GM19025 (cell line): ENCODE data around the gene LYVE1.

Source experiments
- ATAC-seq: cut with Tn5 transposase; IDR thresholded peaks from one replicate; pipeline ENCODE4 v1.9.1; 2021; ENCODE audit warnings: mild to moderate bottlenecking, low read depth, moderate library complexity; ENCODE audit not compliant: unreplicated experiment

The LYVE1 gene

GRCh38 chr11:10594407-10594806 lies 25.9 kb upstream of the LYVE1 start:
- no peak for ATAC-seq

GRCh38 chr11:10592331-10592730 lies 23.9 kb upstream of the LYVE1 start:
- no peak for ATAC-seq

- ATAC-seq: no peak
Observed at GRCh38 chr11:10591741-10592140, 23.3 kb upstream of the LYVE1 start.

- ATAC-seq: no peak
Observed at GRCh38 chr11:10590218-10590915, 21.9 kb upstream of the LYVE1 start.

- ATAC-seq: no peak
Observed at GRCh38 chr11:10588904-10589303, 20.4 kb upstream of the LYVE1 start.

- no peak for ATAC-seq
Observed at GRCh38 chr11:10587995-10588394, 19.5 kb upstream of the LYVE1 start.

GRCh38 chr11:10587388-10587787 lies 18.9 kb upstream of the LYVE1 start:
- no peak for ATAC-seq

- ATAC-seq: no peak
Observed at GRCh38 chr11:10584071-10584501, 15.6 kb upstream of the LYVE1 start.

- no peak for ATAC-seq
Observed at GRCh38 chr11:10581481-10582019, 13.1 kb upstream of the LYVE1 start.

- ATAC-seq: no peak
Observed at GRCh38 chr11:10580623-10581022, 12.2 kb upstream of the LYVE1 start.

GRCh38 chr11:10579700-10580099 lies 11.2 kb upstream of the LYVE1 start:
- ATAC-seq: no peak

GRCh38 chr11:10576035-10576398 lies 7.6 kb upstream of the LYVE1 start:
- ATAC-seq: no peak

- no peak for ATAC-seq
Observed at GRCh38 chr11:10575346-10576034, 7.0 kb upstream of the LYVE1 start.

GRCh38 chr11:10573556-10573955 lies 5.1 kb upstream of the LYVE1 start:
- ATAC-seq: no peak

- no peak for ATAC-seq
Observed at GRCh38 chr11:10573028-10573427, 4.6 kb upstream of the LYVE1 start.

- ATAC-seq: no peak
Observed at GRCh38 chr11:10572533-10572932, 4.1 kb upstream of the LYVE1 start.

GRCh38 chr11:10567446-10567845 lies 1.0 kb downstream of the LYVE1 start:
- ATAC-seq: no peak

- no peak for ATAC-seq
Observed at GRCh38 chr11:10566257-10566957, 2.1 kb downstream of the LYVE1 start.

GRCh38 chr11:10565493-10565892 lies 3.0 kb downstream of the LYVE1 start:
- no peak for ATAC-seq

- ATAC-seq: no peak
Observed at GRCh38 chr11:10564696-10565318, 3.7 kb downstream of the LYVE1 start.

- ATAC-seq: no peak
Observed at GRCh38 chr11:10564030-10564429, 4.4 kb downstream of the LYVE1 start.
